Nephron progenitor cell (in vitro differentiated cells): ENCODE results near the gene PSMB10.

ENCODE experiments used
- DNase-seq: peaks from one replicate; pipeline ENCODE4 v3.0.0; 2021
- H3K27ac Mint-ChIP-seq: 2 replicates; pipeline ENCODE4 v1.8.0; 2021; ENCODE audit warnings: mild to moderate bottlenecking, moderate library complexity, mixed read lengths
- H3K27me3 Mint-ChIP-seq: 2 replicates; pipeline ENCODE4 v1.8.0; 2021; ENCODE audit warnings: mild to moderate bottlenecking, low read depth, mixed read lengths; ENCODE audit not compliant: poor library complexity
- H3K36me3 Mint-ChIP-seq: 2 replicates; pipeline ENCODE4 v1.8.0; 2021; ENCODE audit warnings: low read depth, mixed read lengths
- H3K4me1 Mint-ChIP-seq: 2 replicates; pipeline ENCODE4 v1.8.0; 2021; ENCODE audit warnings: mixed read lengths
- H3K4me3 Mint-ChIP-seq: 2 replicates; pipeline ENCODE4 v1.8.0; 2021; ENCODE audit warnings: mild to moderate bottlenecking, moderate library complexity, mixed read lengths
- H3K9me3 Mint-ChIP-seq: 2 replicates; pipeline ENCODE4 v1.8.0; 2021; ENCODE audit warnings: mild to moderate bottlenecking, moderate library complexity, mixed read lengths
- TF ChIP-seq, protein P1 (sequence below): fragments of 200-600 bp; sonication (generic); IDR thresholded peaks from 2 replicates; pipeline ENCODE4 v1.5.0; 2021; ENCODE audit warnings: antibody characterized with exemption

The PSMB10 gene

DNA sequence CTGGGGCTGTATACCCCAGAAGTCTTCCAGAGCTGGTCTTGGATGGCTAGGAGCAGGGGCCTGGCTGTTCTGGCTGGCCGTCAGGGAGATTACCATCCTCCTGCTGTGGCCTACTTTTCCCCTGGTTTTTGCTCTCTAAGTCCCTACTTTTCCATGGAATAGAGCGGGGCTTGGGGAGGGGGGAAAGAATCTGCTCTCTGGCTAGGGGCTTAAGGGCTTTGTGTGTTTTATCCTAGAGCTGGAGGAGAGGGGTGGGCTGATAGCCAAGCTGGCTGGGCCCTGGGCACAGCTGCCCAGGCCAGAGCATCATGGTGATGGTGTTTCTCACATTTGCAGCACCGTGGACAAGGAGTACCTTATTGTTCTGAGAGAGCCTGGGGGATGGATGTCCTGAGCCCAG lies 48.3 kb downstream of the PSMB10 start:
- Mint-ChIP-seq H3K4me3 (no peak overlapping the region), H3K36me3 (peaks cover 6% of the 10 kb centered on the region), H3K4me1 (peaks cover 31% of the 10 kb centered on the region), H3K9me3 (no peaks in the 10 kb centered on the region), H3K27ac (no peak overlapping the region), H3K27me3 (no peaks in the 10 kb centered on the region)
- TF ChIP-seq, protein P1, sequence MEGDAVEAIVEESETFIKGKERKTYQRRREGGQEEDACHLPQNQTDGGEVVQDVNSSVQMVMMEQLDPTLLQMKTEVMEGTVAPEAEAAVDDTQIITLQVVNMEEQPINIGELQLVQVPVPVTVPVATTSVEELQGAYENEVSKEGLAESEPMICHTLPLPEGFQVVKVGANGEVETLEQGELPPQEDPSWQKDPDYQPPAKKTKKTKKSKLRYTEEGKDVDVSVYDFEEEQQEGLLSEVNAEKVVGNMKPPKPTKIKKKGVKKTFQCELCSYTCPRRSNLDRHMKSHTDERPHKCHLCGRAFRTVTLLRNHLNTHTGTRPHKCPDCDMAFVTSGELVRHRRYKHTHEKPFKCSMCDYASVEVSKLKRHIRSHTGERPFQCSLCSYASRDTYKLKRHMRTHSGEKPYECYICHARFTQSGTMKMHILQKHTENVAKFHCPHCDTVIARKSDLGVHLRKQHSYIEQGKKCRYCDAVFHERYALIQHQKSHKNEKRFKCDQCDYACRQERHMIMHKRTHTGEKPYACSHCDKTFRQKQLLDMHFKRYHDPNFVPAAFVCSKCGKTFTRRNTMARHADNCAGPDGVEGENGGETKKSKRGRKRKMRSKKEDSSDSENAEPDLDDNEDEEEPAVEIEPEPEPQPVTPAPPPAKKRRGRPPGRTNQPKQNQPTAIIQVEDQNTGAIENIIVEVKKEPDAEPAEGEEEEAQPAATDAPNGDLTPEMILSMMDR = no peak
- DNase-seq = no peak

DNA sequence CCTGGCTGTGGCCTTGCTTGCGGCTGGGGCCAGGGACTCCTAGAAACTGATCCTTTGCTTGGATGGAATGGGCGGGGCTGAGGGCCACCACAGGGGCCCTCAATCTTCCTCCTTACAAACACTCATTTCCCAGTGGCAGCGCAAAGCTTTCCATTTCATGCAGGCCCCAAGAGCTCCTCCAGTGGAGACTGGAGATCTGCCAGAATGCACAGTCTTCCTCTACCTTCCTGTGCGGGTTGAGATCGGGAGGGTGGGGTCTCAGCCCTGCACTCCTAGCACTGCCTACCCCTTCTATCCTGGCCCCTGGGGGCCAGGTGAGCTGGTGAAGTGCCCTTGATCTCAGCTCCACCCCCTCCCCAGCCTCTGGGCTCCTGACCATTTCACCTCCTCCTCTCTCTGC lies 50.3 kb downstream of the PSMB10 start:
- Mint-ChIP-seq H3K36me3 (peaks cover 10% of the 10 kb centered on the region), H3K9me3 (no peaks in the 10 kb centered on the region), H3K4me1 (peaks cover 21% of the 10 kb centered on the region), H3K4me3 (no peak overlapping the region), H3K27me3 (no peaks in the 10 kb centered on the region), H3K27ac (no peak overlapping the region)
- DNase-seq = no peak
- TF ChIP-seq, protein P1 = no peak

- peaks cover 21% of the 10 kb centered on the region for H3K4me1 Mint-ChIP-seq
- no peak overlapping the region for H3K4me3 Mint-ChIP-seq
- H3K9me3 Mint-ChIP-seq = no peaks in the 10 kb centered on the region
- no peak for DNase-seq
- no peaks in the 10 kb centered on the region for H3K27me3 Mint-ChIP-seq
- H3K36me3 Mint-ChIP-seq = peaks cover 10% of the 10 kb centered on the region
- no peak overlapping the region for H3K27ac Mint-ChIP-seq
- TF ChIP-seq, protein P1 = no peak
Measured at GRCh38 chr16:67885976-67886375, 50.7 kb downstream of the PSMB10 start.

DNA sequence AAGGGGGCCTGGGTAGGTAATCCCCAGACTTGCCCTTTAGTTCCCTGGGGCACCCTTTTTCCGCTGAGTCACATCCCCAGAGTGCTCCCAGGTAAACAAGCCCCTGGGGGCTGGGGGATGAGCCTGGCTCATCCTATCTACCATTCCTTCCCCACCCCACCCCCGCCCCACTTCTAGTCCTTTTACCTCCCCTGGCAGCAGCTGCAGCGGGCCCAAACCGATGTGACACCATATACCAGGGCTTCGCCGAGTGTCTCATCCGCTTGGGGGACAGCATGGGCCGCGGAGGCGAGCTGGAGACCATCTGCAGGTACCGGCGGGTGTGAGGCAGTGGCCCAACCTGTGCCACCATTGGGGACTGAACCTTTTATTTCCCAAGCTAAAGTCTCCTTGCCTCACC lies 51.1 kb downstream of the PSMB10 start:
- H3K9me3 Mint-ChIP-seq = no peaks in the 10 kb centered on the region
- TF ChIP-seq, protein P1 = no peak

GRCh38 chr16:67884684-67885083 lies 52.0 kb downstream of the PSMB10 start, which contains the start of gene NRN1L:
TSS of gene NRN1L (plus strand) at chr16:67884885. CDS start at chr16:67884904, 19 bp downstream.
- no peak within 1 kb of the TSS for H3K4me3 Mint-ChIP-seq
- H3K27ac Mint-ChIP-seq = peak within 1 kb of the TSS; percentile 79
- peaks cover 10% of the 10 kb centered on the region for H3K36me3 Mint-ChIP-seq
- TF ChIP-seq, protein P1 = no peak
- DNase-seq = peak; percentile 91
- H3K4me1 Mint-ChIP-seq = peaks cover 16% of the 10 kb centered on the region
- no peaks in the 10 kb centered on the region for H3K9me3 Mint-ChIP-seq
- H3K27me3 Mint-ChIP-seq = no peaks in the 10 kb centered on the region

More for the DNA sequence above, 51.1 kb downstream of the PSMB10 start:
- Mint-ChIP-seq H3K4me3 (no peak overlapping the region), H3K27me3 (no peaks in the 10 kb centered on the region), H3K36me3 (peaks cover 10% of the 10 kb centered on the region), H3K27ac (no peak overlapping the region), H3K4me1 (peaks cover 18% of the 10 kb centered on the region)
- no peak for DNase-seq
